ENCODE data around the gene TRMO.
"Not testable (repeated sequence)": the region's sequence is repeated elsewhere in the genome, so short reads cannot be mapped to it uniquely, and the experiment has no call there.

The TRMO gene
- long read RNA-seq, donor 1, transcript TRMO-203 (5 exons, 1,647 nt) = major isoform, 7 of 10 reads
- long read RNA-seq, donor 1, partial matches to known transcripts = 0 of 10 reads
- long read RNA-seq, donor 1, other reads (novel, unspliced or antisense) = 0 of 10 reads
- long read RNA-seq, donor 2, partial matches to known transcripts = 0 of 2 reads
- long read RNA-seq, donor 2, other reads (novel, unspliced or antisense) = 0 of 2 reads
- long read RNA-seq, donor 3, partial matches to known transcripts = 0 of 3 reads
- long read RNA-seq, donor 3, other reads (novel, unspliced or antisense) = 0 of 3 reads
- long read RNA-seq, donor 4, transcript TRMO-203 (5 exons, 1,647 nt) = major isoform, 6 of 8 reads
- long read RNA-seq, donor 4, partial matches to known transcripts = 0 of 8 reads
- long read RNA-seq, donor 4, other reads (novel, unspliced or antisense) = 0 of 8 reads
- long read RNA-seq, donor 5, transcript TRMO-203 (5 exons, 1,647 nt) = major isoform, 5 of 6 reads
- long read RNA-seq, donor 5, partial matches to known transcripts = 0 of 6 reads
- long read RNA-seq, donor 5, other reads (novel, unspliced or antisense) = 0 of 6 reads
- long read RNA-seq, donor 6, partial matches to known transcripts = 0 of 4 reads
- long read RNA-seq, donor 6, other reads (novel, unspliced or antisense) = 0 of 4 reads
- long read RNA-seq, donor 7, partial matches to known transcripts = 0 of 6 reads
- long read RNA-seq, donor 7, other reads (novel, unspliced or antisense) = 0 of 6 reads
- long read RNA-seq, donor 8, partial matches to known transcripts = 0 of 3 reads
- long read RNA-seq, donor 8, other reads (novel, unspliced or antisense) = 0 of 3 reads

- DNase-seq = peak; percentile 100
Observed at GRCh38 chr9:97921959-97922724, at the start of gene TRMO. TSS of gene TRMO (minus strand) at chr9:97922500. CDS start at chr9:97922493, 7 bp downstream.

- DNase-seq = no peak
Observed at GRCh38 chr9:97970165-97970564, 47.9 kb upstream of the TRMO start.

GRCh38 chr9:97969014-97969413, 46.7 kb upstream of the TRMO start:
- DNase-seq = no peak

- no peak for DNase-seq
Observed at GRCh38 chr9:97966493-97966892, 44.2 kb upstream of the TRMO start.

GRCh38 chr9:97964901-97965300, 42.6 kb upstream of the TRMO start:
- DNase-seq = no peak

GRCh38 chr9:97963232-97963631, 40.9 kb upstream of the TRMO start:
- DNase-seq = no peak

- DNase-seq = no peak
Observed at GRCh38 chr9:97962575-97962974, 40.3 kb upstream of the TRMO start.

- no peak for DNase-seq
Observed at GRCh38 chr9:97962136-97962535, 39.8 kb upstream of the TRMO start.

GRCh38 chr9:97961361-97961760, 39.1 kb upstream of the TRMO start:
- DNase-seq = no peak

GRCh38 chr9:97960678-97961328, 38.5 kb upstream of the TRMO start:
- DNase-seq = not testable (repeated sequence)

GRCh38 chr9:97959585-97959984, 37.3 kb upstream of the TRMO start:
- no peak for DNase-seq

GRCh38 chr9:97958812-97959511, 36.7 kb upstream of the TRMO start:
- DNase-seq = no peak

- no peak for DNase-seq
Observed at GRCh38 chr9:97956331-97956730, 34.0 kb upstream of the TRMO start.

GRCh38 chr9:97954550-97954989, 32.3 kb upstream of the TRMO start:
- no peak for DNase-seq

- not testable (repeated sequence) for DNase-seq
Observed at GRCh38 chr9:97950873-97951272, 28.6 kb upstream of the TRMO start.

- DNase-seq = not testable (repeated sequence)
Observed at GRCh38 chr9:97947094-97947493, 24.8 kb upstream of the TRMO start.

- not testable (repeated sequence) for DNase-seq
Observed at GRCh38 chr9:97945470-97945869, 23.2 kb upstream of the TRMO start.

- no peak for DNase-seq
Observed at GRCh38 chr9:97944612-97945011, 22.3 kb upstream of the TRMO start.

GRCh38 chr9:97943308-97943855, 21.1 kb upstream of the TRMO start:
- DNase-seq = no peak

GRCh38 chr9:97941323-97941722, 19.0 kb upstream of the TRMO start:
- no peak for DNase-seq

GRCh38 chr9:97940741-97941140, 18.4 kb upstream of the TRMO start:
- no peak for DNase-seq
